NCI-H2107 treated with DMSO at 0.1 percent for 48 hours (cell line): ENCODE data around the gene REC114.
"Not testable (repeated sequence)": the region's sequence is repeated elsewhere in the genome, so short reads cannot be mapped to it uniquely, and the experiment has no call there.

Experiments
- DNase-seq: peaks from one replicate; lab custom pipeline; 2025; ENCODE audit not compliant: unreplicated experiment; lab: John Stamatoyannopoulos, UW

The REC114 gene

DNA sequence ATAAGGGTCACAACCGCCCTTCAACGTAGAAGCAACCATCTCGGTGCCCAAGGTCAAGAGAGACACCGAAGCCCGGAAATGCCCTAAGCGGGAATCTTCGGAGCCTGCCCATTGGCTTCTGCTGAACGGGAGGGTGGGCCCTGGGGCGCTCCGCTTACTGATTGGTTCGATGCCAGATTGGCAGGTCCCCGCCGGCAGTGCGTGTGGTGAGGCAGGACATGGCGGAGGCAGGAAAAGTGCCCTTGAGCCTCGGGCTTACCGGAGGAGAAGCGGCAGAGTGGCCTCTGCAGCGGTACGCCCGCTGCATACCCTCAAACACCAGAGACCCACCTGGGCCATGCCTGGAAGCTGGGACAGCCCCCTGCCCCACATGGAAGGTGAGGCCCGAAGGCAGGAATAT, at the start of gene REC114:
REC114 (plus strand) TSS at position 197 of the 400 bp plus-strand sequence; CDS start at position 219, 22 bp downstream.
- DNase-seq: no peak

DNA sequence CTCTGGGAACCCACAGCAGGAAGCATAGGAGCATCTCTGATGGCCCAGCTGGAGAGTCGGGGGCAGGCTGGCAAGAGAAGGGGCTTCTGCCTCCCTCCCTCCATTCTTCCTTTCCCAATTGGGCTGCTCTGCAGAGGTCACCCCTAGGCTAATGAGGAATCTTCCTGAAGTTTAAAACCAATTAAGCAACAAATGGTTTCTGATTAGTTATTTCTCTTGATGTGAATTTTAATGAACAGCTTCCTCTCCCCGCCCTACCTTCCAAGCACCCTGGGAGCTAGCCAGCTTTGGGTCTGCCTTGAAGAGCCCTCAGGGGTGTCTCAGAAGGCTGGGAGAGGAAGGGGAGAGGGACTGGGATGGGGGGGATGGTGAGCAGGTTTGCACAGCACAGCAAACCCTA, 49.6 kb upstream of the REC114 start:
- no peak for DNase-seq

GRCh38 chr15:73394782-73395181, 48.2 kb upstream of the REC114 start:
- no peak for DNase-seq

DNA sequence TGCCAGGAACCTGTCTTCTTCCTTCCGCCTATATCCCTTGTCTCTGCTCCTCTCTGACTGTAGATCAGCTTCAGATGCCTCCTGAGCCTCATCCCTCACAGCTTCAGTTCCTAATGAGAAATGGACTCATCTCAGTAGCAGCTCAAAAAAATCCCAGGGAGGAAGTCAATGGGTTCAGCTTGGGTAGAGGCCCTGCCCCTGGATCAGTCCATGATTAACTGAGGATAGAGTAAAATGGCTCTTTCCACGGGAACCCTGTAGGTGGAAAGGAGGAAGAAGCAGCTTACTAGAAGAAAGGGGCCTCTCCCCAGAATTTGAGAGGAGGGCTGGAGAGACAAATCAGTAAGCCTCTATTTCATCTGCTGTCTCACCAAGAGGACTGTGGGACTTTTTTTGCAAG, 47.3 kb upstream of the REC114 start:
- DNase-seq: no peak

DNA sequence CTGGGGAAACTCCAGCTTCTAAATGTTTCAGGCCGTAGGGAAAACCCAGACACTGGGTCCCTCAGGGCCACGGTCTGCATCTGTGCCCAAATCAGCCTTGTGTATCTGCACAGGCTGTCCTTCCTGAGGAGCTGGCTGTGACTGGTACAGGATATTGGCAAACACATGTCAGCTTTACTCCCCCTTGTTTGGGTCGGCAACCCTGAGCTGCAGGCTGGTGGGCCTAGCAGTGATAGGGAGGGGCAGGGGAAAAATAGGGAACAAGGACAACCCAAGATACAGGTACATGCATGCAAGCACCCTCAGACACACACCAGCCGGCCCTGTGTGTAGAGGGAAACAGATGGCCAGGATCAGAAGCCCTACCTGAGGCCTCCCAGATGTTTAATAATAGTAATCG, 45.5 kb upstream of the REC114 start:
- DNase-seq: no peak

GRCh38 chr15:73398861-73399260, 44.1 kb upstream of the REC114 start:
- no peak for DNase-seq

DNA sequence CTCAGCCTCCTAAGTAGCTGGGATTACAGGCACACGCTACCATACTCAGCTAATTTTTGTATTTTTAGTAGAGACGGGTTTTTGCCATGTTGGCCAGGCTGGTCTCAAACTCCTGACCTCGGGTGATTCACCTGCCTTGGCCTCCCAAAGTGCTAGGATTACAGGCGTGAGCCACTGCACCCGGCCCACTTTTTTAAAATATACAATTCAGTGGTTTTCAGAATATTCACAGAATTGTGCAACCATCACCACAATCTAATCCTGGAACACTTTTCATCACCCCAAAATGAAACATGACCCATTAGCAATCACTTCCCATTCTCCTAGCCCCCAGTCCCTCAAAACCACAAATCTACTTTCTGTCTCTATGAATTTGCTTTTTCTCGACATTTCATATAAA, 42.7 kb upstream of the REC114 start:
- DNase-seq: not testable (repeated sequence)

DNA sequence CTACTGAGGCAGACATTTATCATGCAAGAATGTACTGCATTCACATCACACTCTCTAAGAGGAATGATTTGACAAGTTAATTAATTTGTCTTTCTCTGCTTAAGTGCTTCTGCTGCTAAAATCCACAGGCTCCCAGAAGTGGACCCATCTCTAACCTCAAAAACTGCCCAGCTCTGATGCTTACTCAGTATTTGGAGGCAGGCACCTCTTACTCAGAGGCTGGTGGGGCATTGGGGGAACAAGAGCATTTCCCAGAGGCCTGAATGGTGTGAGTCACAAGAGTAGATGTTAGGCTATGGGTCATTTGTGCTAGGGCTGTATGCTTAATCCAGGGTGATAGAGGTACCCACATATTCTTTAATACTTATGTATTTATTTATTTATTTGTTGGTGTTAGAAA, 39.8 kb upstream of the REC114 start:
- no peak for DNase-seq

GRCh38 chr15:73414876-73415275, 28.1 kb upstream of the REC114 start:
- DNase-seq: no peak

- no peak for DNase-seq
Observed at GRCh38 chr15:73424506-73424905, 18.5 kb upstream of the REC114 start.

DNA sequence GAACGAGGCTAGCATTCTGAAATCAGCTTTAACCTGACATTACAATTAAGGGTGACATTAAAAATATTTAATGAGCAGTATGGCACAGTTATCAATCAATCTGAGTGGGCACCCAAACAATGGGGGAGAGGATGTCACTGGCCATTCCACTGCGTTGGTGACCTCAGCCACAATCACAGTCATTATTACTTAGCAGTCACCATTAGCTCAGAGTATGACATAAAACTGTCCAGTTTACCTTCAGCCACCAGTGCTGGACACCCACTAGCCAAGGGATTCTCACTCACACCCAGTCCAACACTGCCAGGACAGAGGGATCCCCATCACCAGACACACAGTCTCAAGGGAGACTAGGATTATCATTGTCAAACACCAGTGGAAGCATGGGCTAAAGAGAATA, 17.5 kb upstream of the REC114 start:
- DNase-seq: no peak

- no peak for DNase-seq
Observed at GRCh38 chr15:73426323-73426994, 16.5 kb upstream of the REC114 start.

GRCh38 chr15:73431329-73431728, 11.6 kb upstream of the REC114 start:
- not testable (repeated sequence) for DNase-seq

DNA sequence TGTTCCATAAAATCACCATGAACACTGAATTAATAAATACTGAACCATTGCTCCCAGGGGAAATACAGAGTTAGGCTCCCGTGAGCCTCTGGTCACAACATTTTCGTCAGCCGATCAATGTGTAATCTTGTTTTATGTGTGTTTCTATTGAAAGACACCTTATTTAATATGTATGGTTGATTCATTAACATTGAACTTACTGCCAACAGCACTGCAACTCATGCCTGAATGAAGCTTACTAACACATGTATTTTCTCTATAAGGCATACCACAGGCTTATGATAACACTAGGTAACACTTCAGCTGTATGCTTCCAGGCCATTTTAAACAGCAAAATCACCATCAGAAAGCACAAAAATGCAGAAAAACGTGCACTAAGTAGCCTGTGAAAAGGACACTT, 9.1 kb upstream of the REC114 start:
- DNase-seq: no peak

DNA sequence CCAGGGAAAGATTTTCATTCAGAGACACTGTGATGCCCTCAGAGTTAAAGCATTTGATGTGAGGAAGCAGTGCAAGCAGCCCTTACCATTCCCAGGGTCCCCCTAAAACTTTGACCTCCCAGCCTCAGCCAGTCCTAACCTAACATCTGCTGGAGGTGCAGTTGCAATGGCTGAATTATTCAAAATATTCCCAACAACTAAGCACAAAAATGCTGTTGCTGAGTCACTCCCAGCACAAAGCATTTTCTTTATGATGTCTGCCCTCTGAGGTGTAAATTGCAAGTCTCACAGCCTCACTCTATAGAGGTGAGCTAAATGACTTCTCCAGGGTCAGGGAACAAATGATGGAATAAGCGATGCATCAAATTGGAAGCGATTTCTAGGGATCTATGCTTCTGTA, 6.4 kb upstream of the REC114 start:
- no peak for DNase-seq

GRCh38 chr15:73437543-73438109, 5.3 kb upstream of the REC114 start:
- no peak for DNase-seq

DNA sequence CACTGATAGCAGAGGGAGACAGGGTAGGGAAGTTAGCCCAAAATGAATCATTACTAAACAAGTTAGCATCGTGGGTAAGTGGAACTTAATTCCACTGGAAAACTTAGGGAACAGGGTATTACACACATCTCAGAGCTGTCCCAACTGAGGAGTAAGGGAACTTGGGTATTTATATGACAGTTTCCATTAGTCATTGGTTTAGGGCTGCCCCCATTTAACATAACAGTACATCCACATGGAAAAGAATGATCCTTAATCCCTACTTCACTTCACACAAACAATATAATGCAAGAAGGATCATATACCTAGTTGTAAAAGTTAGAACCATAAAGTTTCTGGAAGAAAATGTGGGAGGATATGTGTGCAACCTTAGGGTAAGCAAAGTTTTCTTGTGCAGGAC, 4.3 kb upstream of the REC114 start:
- no peak for DNase-seq

DNA sequence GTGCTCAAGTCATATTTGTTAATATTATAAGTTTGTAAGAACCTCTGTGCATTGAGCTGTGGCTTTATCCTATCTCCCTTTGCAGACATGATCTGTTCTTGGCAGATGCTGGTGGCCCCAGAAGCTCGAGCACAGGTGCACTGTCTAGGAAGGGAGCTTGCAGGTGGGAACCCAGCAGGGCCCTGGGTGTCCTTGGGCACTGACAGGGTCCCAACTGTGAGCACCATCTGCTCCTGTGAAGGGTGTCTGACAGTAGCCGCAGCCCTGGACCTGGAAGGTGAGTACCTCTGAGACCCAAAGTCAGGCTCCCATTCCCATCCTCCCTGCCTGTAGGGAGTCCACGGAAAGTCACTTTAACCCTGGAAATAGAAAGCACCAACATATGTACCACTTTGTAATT, 2.4 kb upstream of the REC114 start:
- DNase-seq: no peak

GRCh38 chr15:73442421-73442820, 543 bp upstream of the REC114 start:
- no peak for DNase-seq

GRCh38 chr15:73447471-73447870, 4.5 kb downstream of the REC114 start:
- DNase-seq: not testable (repeated sequence)

GRCh38 chr15:73448158-73448758, 5.3 kb downstream of the REC114 start:
- not testable (repeated sequence) for DNase-seq

- not testable (repeated sequence) for DNase-seq
Observed at GRCh38 chr15:73449980-73450379, 7.0 kb downstream of the REC114 start.

DNA sequence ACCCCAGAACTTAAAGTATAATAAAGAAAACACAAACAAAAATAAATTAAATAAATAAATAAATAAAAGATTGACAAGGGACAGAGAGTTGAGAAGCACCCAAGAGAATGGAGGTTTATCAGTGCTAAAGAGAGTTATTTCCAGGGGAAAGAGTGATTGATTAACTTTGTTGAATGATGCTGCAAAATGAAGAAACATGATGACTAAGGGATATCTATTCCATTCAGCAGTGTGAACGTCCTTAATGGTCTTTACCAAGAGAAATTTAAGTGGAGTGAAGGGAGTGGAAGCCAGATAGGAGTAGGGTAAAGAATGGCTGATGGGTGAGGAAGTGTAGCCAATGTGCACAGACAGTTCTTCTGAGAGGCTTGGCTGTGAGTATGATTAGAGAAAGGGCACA, 11.1 kb downstream of the REC114 start:
- no peak for DNase-seq
